Measurements from ENCODE around the gene ALPP.
"Not testable (repeated sequence)": the region's sequence is repeated elsewhere in the genome, so short reads cannot be mapped to it uniquely, and the experiment has no call there.

DNA sequence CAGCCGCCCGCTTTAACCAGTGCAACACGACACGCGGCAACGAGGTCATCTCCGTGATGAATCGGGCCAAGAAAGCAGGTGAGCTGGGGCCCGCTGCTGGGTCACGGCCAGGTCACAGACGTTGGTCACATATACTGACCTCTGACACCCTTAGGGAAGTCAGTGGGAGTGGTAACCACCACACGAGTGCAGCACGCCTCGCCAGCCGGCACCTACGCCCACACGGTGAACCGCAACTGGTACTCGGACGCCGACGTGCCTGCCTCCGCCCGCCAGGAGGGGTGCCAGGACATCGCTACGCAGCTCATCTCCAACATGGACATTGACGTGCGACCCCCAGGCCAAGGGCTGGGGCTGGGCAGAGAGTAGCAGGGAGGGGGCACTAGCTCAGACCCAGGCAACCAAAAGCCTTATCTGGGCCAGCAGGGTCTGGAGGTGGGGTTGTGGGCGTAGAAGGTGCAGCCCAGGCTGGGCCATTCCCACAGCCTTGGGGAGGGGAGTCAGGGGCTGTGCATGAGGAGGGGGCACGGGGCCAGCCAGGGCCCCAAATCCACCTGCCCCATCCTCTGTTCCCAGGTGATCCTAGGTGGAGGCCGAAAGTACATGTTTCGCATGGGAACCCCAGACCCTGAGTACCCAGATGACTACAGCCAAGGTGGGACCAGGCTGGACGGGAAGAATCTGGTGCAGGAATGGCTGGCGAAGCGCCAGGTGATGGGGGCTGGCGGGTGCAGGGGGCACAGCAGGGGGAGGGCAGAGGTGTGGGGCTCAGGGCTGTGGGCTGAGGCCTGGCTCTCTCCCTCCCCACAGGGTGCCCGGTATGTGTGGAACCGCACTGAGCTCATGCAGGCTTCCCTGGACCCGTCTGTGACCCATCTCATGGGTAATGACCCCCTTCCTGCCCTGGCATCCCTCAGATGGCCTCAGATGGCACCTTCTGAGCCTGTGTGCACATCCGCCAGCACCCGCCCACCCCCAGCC is 1.3 kb downstream of the ALPP start:
- TF ChIP-seq GABPA (IDR thresholded peaks at IDR 0.05; ENCODE audit: low read depth); JUND (IDR thresholded peaks at IDR 0.05); POLR2AphosphoS5 (IDR thresholded peaks at IDR 0.05; ENCODE audit: low read depth, low read length); EZH2phosphoT487 (IDR thresholded peaks at IDR 0.05; ENCODE audit: borderline replicate concordance, low read depth); FOXJ3 (CRISPR knock-in tag; IDR thresholded peaks at IDR 0.05); CHD2 (IDR thresholded peaks at IDR 0.05; ENCODE audit: low read length, partially characterized antibody): not testable (repeated sequence)
- TF ChIP-seq, protein P1, sequence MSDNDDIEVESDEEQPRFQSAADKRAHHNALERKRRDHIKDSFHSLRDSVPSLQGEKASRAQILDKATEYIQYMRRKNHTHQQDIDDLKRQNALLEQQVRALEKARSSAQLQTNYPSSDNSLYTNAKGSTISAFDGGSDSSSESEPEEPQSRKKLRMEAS (IDR thresholded peaks at IDR 0.05; ENCODE audit: low read depth): not testable (repeated sequence)
- TF ChIP-seq, protein P2, sequence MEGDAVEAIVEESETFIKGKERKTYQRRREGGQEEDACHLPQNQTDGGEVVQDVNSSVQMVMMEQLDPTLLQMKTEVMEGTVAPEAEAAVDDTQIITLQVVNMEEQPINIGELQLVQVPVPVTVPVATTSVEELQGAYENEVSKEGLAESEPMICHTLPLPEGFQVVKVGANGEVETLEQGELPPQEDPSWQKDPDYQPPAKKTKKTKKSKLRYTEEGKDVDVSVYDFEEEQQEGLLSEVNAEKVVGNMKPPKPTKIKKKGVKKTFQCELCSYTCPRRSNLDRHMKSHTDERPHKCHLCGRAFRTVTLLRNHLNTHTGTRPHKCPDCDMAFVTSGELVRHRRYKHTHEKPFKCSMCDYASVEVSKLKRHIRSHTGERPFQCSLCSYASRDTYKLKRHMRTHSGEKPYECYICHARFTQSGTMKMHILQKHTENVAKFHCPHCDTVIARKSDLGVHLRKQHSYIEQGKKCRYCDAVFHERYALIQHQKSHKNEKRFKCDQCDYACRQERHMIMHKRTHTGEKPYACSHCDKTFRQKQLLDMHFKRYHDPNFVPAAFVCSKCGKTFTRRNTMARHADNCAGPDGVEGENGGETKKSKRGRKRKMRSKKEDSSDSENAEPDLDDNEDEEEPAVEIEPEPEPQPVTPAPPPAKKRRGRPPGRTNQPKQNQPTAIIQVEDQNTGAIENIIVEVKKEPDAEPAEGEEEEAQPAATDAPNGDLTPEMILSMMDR (IDR thresholded peaks at IDR 0.05): not testable (repeated sequence)
- TF ChIP-seq, protein P3, sequence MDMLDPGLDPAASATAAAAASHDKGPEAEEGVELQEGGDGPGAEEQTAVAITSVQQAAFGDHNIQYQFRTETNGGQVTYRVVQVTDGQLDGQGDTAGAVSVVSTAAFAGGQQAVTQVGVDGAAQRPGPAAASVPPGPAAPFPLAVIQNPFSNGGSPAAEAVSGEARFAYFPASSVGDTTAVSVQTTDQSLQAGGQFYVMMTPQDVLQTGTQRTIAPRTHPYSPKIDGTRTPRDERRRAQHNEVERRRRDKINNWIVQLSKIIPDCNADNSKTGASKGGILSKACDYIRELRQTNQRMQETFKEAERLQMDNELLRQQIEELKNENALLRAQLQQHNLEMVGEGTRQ (IDR thresholded peaks at IDR 0.05; ENCODE audit: borderline replicate concordance, low read depth, low read length): not testable (repeated sequence)
- TF ChIP-seq, protein P4, sequence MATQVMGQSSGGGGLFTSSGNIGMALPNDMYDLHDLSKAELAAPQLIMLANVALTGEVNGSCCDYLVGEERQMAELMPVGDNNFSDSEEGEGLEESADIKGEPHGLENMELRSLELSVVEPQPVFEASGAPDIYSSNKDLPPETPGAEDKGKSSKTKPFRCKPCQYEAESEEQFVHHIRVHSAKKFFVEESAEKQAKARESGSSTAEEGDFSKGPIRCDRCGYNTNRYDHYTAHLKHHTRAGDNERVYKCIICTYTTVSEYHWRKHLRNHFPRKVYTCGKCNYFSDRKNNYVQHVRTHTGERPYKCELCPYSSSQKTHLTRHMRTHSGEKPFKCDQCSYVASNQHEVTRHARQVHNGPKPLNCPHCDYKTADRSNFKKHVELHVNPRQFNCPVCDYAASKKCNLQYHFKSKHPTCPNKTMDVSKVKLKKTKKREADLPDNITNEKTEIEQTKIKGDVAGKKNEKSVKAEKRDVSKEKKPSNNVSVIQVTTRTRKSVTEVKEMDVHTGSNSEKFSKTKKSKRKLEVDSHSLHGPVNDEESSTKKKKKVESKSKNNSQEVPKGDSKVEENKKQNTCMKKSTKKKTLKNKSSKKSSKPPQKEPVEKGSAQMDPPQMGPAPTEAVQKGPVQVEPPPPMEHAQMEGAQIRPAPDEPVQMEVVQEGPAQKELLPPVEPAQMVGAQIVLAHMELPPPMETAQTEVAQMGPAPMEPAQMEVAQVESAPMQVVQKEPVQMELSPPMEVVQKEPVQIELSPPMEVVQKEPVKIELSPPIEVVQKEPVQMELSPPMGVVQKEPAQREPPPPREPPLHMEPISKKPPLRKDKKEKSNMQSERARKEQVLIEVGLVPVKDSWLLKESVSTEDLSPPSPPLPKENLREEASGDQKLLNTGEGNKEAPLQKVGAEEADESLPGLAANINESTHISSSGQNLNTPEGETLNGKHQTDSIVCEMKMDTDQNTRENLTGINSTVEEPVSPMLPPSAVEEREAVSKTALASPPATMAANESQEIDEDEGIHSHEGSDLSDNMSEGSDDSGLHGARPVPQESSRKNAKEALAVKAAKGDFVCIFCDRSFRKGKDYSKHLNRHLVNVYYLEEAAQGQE (IDR thresholded peaks at IDR 0.05; ENCODE audit: low read depth, low read length): not testable (repeated sequence)
